Subcutaneous abdominal adipose tissue (tissue), 5 donors: ENCODE results near the gene MAPK8IP3.
A peak's percentile ranks its signal among the peaks of the same experiment; 100 is the strongest.
"Not testable (repeated sequence)": the region's sequence is repeated elsewhere in the genome, so short reads cannot be mapped to it uniquely, and the experiment has no call there.

Experiments
- H3K27ac ChIP-seq: one replicate; pipeline ENCODE4 v1.7.0; 2013; ENCODE audit warnings: low read depth, mild to moderate bottlenecking, inconsistent platforms, low read length, moderate library complexity
- H3K27me3 ChIP-seq, 5 donors: one replicate each; pipeline ENCODE4 v1.7.0; 2013; ENCODE audit warnings: low read length in 5 of 5, inconsistent platforms in 1 of 5; ENCODE audit not compliant: control insufficient read depth in 5 of 5, insufficient read depth in 4 of 5
- H3K36me3 ChIP-seq, 5 donors: one replicate each; pipeline ENCODE4 v1.7.0; 2013; ENCODE audit warnings: low read length in 5 of 5; ENCODE audit not compliant: control insufficient read depth in 5 of 5, insufficient read depth in 5 of 5
- H3K4me1 ChIP-seq, 5 donors: one replicate each; pipeline ENCODE4 v1.7.0; 2013; ENCODE audit warnings: low read length in 5 of 5, mild to moderate bottlenecking in 3 of 5, moderate library complexity in 1 of 5; ENCODE audit not compliant: control insufficient read depth in 5 of 5, insufficient read depth in 5 of 5
- H3K4me3 ChIP-seq, 5 donors: one replicate each; pipeline ENCODE4 v1.7.0; 2013; ENCODE audit warnings: low read length in 5 of 5, low read depth in 1 of 5
- H3K9ac ChIP-seq, 5 donors: one replicate each; pipeline ENCODE4 v1.7.0; 2013; ENCODE audit warnings: low read length in 5 of 5, mild to moderate bottlenecking in 4 of 5, moderate library complexity in 3 of 5
- H3K9me3 ChIP-seq, 5 donors: one replicate each; pipeline ENCODE4 v1.7.0; 2013; ENCODE audit warnings: low read length in 5 of 5; ENCODE audit not compliant: control insufficient read depth in 5 of 5
- donor health status: healthy.
- donor health status: healthy.
- donor health status: healthy.
- donor health status: healthy.
- donor health status: healthy.

The MAPK8IP3 gene

GRCh38 chr16:1690810-1691209, 15.2 kb upstream of the MAPK8IP3 start:
- Histone ChIP-seq H3K9ac (no peak overlapping the region), H3K4me3 (no peak overlapping the region), H3K27ac (no peak overlapping the region), H3K4me1 (no peaks in the 10 kb centered on the region), H3K36me3 (peaks cover 5 to 68% (median 53%) of the 10 kb centered on the region in 5 donors), H3K9me3 (no peaks in the 10 kb centered on the region), H3K27me3 (no peaks in the 10 kb centered on the region)

- no peak overlapping the region for H3K9ac ChIP-seq
- no peak overlapping the region for H3K27ac ChIP-seq
- no peaks in the 10 kb centered on the region for H3K4me1 ChIP-seq
- H3K36me3 ChIP-seq, result peaks cover 5 to 66% (median 52%) of the 10 kb centered on the region in 5 donors
- H3K9me3 ChIP-seq, result no peaks in the 10 kb centered on the region
- no peaks in the 10 kb centered on the region for H3K27me3 ChIP-seq
- no peak overlapping the region for H3K4me3 ChIP-seq
These were observed 14.7 kb upstream of the MAPK8IP3 start for GRCh38 chr16:1691276-1691675.

GRCh38 chr16:1691956-1692355, 14.0 kb upstream of the MAPK8IP3 start:
- no peak overlapping the region for H3K4me3 ChIP-seq
- peaks cover 5 to 61% (median 54%) of the 10 kb centered on the region in 5 donors for H3K36me3 ChIP-seq
- no peaks in the 10 kb centered on the region for H3K4me1 ChIP-seq
- no peaks in the 10 kb centered on the region for H3K9me3 ChIP-seq
- H3K27ac ChIP-seq, result no peak overlapping the region
- H3K9ac ChIP-seq, result no peak overlapping the region
- no peaks in the 10 kb centered on the region for H3K27me3 ChIP-seq

- no peak overlapping the region for H3K4me3 ChIP-seq
- H3K27ac ChIP-seq, result no peak overlapping the region
- H3K4me1 ChIP-seq, result peaks cover 0 to 13% (median 9%) of the 10 kb centered on the region in 5 donors
- H3K9me3 ChIP-seq, result no peaks in the 10 kb centered on the region
- H3K27me3 ChIP-seq, result no peaks in the 10 kb centered on the region
- H3K9ac ChIP-seq, result no peak overlapping the region
- peaks cover 3 to 59% (median 45%) of the 10 kb centered on the region in 5 donors for H3K36me3 ChIP-seq
These were observed 9.1 kb upstream of the MAPK8IP3 start for GRCh38 chr16:1696863-1697262.

GRCh38 chr16:1698680-1699079, 7.3 kb upstream of the MAPK8IP3 start:
- H3K9me3 ChIP-seq, result no peaks in the 10 kb centered on the region
- H3K4me1 ChIP-seq, result peaks cover 0 to 13% (median 9%) of the 10 kb centered on the region in 5 donors
- no peaks in the 10 kb centered on the region for H3K27me3 ChIP-seq
- H3K9ac ChIP-seq, result peak overlapping the region in 1 of 5 donors; percentile 19
- peaks cover 3 to 47% (median 35%) of the 10 kb centered on the region in 5 donors for H3K36me3 ChIP-seq
- no peak overlapping the region for H3K4me3 ChIP-seq
- no peak overlapping the region for H3K27ac ChIP-seq

GRCh38 chr16:1700246-1700645, 5.7 kb upstream of the MAPK8IP3 start:
- H3K4me3 ChIP-seq, result no peak overlapping the region
- H3K4me1 ChIP-seq, result peaks cover 0 to 21% (median 15%) of the 10 kb centered on the region in 5 donors
- H3K36me3 ChIP-seq, result peaks cover 0 to 41% (median 26%) of the 10 kb centered on the region in 5 donors
- no peaks in the 10 kb centered on the region for H3K9me3 ChIP-seq
- no peak overlapping the region for H3K27ac ChIP-seq
- no peak overlapping the region for H3K9ac ChIP-seq
- H3K27me3 ChIP-seq, result no peaks in the 10 kb centered on the region

- Histone ChIP-seq H3K36me3 (peaks cover 0 to 41% (median 26%) of the 10 kb centered on the region in 5 donors), H3K4me1 (peaks cover 0 to 25% (median 19%) of the 10 kb centered on the region in 5 donors)
These were observed 4.6 kb upstream of the MAPK8IP3 start for GRCh38 chr16:1701216-1701878.

GRCh38 chr16:1705324-1705687, 689 bp upstream of the MAPK8IP3 start:
- peaks cover 13 to 44% (median 40%) of the 10 kb centered on the region in 5 donors for H3K4me1 ChIP-seq

More at GRCh38 chr16:1701216-1701878, 4.6 kb upstream of the MAPK8IP3 start:
- H3K4me3 ChIP-seq, result no peak overlapping the region
- H3K27ac ChIP-seq, result no peak overlapping the region
- no peaks in the 10 kb centered on the region for H3K9me3 ChIP-seq
- no peak overlapping the region for H3K9ac ChIP-seq
- H3K27me3 ChIP-seq, result no peaks in the 10 kb centered on the region

GRCh38 chr16:1706386-1707192, 594 bp downstream of the MAPK8IP3 start:
- no peaks in the 10 kb centered on the region for H3K9me3 ChIP-seq
- H3K4me3 ChIP-seq, result peak overlapping the region; percentile 86 to 99 (median 97)
- no peaks in the 10 kb centered on the region for H3K27me3 ChIP-seq
- H3K9ac ChIP-seq, result peak overlapping the region; percentile 82 to 99 (median 89)
- H3K4me1 ChIP-seq, result peaks cover 13 to 43% (median 40%) of the 10 kb centered on the region in 5 donors
- peak overlapping the region; percentile 80 for H3K27ac ChIP-seq
- peaks cover 0 to 13% (median 8%) of the 10 kb centered on the region in 5 donors for H3K36me3 ChIP-seq

More at GRCh38 chr16:1705324-1705687, 689 bp upstream of the MAPK8IP3 start:
- H3K27me3 ChIP-seq, H3K9me3 ChIP-seq: not testable (repeated sequence)
- Histone ChIP-seq H3K9ac (peak overlapping the region; percentile 7 to 89 (median 76)), H3K36me3 (peaks cover 0 to 17% (median 13%) of the 10 kb centered on the region in 5 donors), H3K4me3 (peak overlapping the region; percentile 72 to 99 (median 97)), H3K27ac (peak overlapping the region; percentile 80)
